NCI-H748 treated with DMSO at 0.1 percent for 48 hours (cell line): ENCODE results near the gene MDH1.
"Not testable (repeated sequence)": the region's sequence is repeated elsewhere in the genome, so short reads cannot be mapped to it uniquely, and the experiment has no call there.

Source experiments
- DNase-seq: peaks from one replicate; lab custom pipeline; 2025; lab: John Stamatoyannopoulos, UW

MDH1 gene

DNA sequence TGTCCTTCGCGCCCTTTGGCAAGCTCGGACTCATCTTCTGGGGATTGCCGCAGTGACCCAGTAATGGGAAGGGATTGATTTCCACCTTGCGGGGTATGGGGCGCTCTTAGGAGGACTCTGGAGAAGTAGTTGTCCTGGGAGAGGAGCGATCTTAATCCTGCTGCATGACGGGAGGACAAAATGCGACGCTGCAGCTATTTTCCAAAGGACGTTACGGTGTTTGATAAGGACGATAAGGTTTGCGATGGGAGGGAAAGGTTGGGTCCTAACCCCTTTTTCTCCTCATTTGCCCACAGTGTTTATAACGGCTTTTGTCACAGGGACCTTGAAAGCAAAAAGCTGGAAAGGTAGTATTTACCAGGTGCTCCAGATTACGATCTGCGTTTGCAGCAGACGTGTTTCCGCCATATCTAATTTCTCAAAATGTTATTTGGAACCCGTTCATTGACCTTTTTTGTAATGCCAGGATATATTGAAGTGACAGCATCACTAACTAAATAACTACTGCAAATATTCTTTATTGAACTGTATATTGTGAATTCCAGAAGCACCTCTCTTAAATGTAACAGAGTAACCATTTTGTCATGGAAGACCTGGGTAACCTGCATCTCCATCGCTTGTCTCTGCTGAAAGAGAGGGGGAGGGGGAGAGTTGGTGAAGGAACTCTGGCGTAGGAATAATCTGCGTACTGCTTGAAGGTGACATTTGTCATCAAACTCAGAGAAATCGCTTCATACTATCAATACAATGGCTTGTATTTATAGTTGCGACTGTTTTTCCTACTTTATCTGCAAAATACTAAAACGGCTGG is 590 bp downstream of the MDH1 start:
- DNase-seq = peak; percentile 3

DNA sequence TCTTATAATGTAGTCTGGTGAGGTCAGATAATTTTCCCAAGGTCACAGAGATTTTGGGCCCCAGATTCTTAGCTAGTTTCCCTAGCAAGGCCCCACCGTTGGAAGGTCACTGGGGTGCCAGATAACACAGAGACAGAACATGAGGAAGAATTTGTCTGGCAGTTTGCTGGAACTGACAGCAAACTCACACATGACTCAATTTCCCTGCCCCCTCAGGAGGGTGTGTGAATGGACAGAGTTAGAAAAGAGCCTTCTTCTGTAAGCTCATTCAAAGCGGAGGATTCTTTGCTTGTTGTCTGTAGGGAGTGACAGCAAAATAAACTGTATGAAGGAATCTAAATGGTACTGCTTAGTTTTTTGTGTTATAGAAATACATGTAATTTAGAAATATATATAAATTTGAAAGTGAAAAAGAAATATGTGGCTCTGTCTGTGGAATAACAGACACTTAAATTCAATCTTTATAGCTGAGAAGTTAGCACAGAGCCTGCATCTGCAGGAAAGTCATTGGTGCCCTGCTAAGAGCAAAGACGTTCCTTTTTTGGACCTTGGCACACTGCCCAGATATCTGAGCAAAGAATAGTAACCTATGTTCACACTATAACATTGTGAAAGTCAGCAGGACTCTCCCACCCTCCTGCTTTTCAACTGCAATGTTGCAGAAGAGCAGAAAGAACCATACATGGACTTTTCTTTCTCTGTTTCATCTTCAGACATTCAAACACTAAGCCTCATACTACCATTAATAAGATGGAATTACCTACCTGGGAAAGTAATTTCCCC is 2.1 kb downstream of the MDH1 start:
- DNase-seq = no peak

DNA sequence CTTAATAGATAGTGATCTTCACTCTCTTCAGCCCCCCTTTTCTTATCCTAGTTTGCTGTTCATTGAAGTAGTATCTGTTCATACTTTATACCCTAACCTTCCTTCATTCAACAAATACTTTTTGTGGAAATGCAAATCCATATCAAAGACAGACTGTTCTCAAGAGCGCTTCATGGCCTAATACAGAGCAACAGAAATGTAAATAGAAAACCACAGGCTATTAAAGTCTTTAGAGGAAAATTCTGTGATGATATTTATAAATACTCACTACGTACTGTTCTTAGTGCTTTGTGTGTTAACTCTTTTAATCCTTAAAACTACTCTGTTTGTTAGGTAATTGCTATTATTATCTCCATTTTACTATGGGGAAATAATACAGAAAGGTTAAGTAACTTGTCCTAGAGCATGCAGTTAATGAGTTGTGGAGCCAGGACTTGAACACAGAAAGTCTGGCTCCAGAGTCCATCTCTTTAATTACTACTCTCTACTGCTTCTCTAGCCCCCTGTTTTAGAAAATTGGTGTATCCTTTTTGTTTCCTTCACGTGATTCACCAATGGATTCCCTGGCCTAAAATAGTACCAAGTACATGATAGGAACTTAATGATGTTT is 2.9 kb downstream of the MDH1 start:
- no peak for DNase-seq

DNA sequence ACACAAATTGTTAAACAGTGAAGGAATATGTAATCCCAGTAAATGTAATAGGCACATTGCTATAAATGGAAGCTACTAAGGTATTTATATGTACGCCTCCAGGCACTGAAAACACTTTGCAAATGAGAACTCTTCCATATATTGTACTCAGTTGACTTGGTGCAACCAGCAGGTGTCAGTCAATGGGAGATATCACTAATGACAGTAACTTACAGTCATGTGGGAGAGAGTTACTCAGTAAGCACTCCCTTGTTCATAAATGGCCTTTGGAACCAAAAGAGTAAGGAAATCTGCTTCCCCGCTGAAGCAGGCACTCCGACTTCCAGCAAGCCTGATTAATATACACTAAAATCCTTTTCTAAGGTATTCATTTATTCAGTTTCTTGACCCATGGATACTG is 5.9 kb downstream of the MDH1 start:
- no peak for DNase-seq

DNA sequence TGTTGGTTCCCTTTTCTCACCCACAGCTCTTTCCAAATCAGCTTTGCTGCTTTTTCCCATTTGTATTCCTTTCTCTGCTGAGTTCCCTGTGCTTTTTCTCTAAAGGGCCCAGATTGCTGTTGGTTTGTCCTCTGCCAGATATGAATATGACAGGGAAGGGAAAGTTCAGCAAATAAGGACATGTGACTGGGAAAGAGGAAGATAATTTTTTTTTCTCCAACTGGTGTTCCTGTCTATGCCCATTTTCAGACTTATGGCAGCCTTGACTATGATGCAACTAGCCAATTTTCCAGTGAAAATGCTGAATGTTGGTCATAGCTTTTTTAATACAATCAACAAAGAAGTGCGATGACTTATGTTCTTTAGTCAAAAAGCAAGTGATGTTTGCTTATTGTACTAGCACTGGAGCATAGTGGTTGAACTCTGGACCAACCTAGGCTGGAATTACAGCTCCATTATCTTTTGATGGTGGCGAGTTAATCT is 7.7 kb downstream of the MDH1 start:
- no peak for DNase-seq

DNA sequence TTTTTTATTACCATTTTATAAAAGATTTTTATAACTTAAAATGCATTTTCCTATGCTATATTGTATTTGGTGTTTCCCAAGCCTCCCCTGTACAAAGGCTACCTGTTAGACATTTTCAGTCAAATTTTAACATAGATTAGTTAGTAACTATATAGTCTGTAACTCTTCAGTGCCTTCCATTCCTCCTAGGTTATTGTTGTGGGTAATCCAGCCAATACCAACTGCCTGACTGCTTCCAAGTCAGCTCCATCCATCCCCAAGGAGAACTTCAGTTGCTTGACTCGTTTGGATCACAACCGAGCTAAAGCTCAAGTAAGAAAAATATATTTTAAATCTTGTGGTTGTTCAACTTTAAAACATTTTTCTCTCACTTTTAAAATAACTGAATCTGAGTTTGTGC is 10.2 kb downstream of the MDH1 start:
- DNase-seq = no peak

DNA sequence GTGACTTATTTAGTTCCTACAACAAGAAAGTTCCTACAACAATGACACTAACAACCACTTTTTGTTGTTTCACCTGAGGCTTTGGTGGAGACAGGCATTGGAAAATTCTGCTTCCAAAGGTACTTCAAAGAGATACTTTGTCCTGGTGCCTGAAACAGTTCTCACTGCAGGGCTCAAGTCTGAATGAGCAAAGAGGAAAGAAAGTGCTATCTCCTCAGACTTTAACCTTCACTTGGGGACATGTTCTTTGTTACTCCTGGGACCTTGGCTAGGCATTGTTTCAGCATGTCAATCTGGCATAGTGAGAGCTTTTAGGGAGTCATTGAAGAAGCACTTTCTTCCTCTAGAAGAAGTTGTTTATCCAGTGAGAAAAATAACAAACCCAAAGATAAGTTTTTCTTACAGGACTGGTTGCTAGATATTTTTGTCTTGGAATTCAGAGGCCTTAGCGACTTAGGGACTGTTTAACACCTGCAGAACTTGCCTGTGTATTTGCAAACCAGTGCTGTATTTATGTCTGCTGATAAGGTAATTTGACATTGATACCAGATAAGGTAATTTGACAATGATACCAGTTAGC is 12.2 kb downstream of the MDH1 start:
- DNase-seq = no peak

DNA sequence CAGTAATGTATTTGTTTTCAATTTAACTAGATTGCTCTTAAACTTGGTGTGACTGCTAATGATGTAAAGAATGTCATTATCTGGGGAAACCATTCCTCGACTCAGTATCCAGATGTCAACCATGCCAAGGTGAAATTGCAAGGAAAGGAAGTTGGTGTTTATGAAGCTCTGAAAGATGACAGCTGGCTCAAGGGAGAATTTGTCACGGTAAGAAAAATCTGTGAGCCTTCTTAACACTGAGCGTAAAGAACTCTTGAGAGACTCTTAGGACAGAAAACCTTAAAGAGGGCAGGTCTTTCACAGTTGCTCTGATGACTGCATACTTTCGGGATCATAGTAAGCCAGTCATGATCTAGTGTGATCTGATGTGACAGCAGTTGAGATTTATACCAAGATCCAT is 15.9 kb downstream of the MDH1 start:
- DNase-seq = no peak

DNA sequence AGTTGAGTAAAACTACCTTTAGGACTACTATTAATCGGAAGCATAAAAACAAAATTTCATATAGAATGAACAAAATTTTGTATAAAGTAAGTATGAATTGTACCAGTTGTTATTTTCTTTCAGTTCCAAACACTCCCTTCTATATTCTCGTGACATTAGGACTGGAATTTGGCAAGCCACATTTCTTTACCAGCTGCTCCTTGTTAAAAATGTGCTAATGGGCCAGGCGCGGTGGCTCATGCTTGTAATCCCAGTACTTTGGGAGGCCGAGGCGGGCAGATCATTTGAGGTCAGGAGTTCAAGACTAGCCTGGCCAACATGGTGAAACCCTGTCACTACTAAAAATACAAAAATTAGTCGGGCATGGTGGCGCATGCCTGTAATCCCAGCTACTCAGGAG is 20.1 kb downstream of the MDH1 start:
- not testable (repeated sequence) for DNase-seq

DNA sequence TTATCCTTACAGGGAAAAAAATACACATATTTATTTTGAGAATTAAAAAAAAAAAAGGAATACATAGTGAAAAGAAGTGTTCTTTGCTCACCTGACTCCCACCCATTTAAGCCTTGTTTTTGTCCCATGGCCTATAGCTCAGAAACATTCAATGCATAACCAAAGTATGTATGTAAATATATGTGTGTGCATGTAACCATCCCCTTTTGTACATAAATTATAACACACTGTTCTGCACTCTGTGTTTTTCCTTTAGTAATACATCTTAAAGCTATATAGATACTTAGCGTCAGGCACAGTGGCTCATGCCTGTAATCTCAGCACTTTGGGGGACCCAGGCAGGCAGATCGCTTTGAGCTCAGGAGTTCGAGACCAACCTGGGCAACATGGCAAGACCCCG is 21.8 kb downstream of the MDH1 start:
- no peak for DNase-seq

DNA sequence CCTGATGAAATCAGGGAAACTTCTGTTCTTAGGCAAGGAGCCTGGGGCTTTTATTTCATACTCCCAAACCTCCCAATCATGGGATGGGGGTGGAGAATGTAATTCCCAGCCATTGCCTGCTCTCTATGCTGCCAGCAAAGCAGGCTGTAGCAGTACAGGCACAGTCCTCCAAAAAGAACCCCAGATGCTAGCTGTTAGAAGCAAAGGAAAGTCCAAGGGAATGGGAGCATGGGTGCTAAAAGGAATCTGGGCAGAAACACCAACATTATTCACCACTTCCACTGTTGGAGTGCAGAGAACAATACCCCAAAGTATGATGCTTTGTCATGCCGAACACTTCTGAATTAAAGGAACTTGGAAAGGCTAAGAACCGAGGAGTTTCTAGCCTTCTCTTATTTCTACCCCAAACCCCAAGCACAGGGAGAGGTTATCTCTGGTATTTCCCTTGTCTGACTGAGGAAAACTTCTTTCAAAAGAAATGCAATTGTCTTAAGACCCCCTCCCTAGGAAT is 24.7 kb downstream of the MDH1 start:
- no peak for DNase-seq

DNA sequence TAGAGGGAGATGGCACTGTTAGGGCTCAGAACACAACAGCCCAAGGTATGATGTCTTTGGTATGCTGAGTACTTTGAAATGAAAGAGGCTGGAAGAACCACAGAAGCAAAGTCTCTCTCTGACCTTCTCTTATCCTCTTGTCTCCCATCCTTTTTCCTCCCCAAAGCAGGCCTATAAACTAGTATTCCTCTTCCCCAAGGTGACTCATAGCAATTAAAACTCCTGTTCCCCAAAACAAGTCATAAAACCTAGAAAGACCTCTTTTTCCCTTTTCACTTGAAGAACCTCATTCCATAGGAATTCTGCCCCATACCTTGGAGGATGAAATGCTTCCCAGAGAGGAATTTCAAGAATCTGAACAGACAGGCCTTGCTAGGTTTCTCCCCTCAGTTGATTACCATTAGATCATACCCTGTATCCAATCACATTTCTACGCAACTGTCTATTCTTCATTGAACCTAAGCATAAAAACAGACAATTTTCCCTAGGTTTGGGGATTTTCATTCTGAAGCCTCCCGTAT is 25.7 kb downstream of the MDH1 start:
- DNase-seq = no peak

DNA sequence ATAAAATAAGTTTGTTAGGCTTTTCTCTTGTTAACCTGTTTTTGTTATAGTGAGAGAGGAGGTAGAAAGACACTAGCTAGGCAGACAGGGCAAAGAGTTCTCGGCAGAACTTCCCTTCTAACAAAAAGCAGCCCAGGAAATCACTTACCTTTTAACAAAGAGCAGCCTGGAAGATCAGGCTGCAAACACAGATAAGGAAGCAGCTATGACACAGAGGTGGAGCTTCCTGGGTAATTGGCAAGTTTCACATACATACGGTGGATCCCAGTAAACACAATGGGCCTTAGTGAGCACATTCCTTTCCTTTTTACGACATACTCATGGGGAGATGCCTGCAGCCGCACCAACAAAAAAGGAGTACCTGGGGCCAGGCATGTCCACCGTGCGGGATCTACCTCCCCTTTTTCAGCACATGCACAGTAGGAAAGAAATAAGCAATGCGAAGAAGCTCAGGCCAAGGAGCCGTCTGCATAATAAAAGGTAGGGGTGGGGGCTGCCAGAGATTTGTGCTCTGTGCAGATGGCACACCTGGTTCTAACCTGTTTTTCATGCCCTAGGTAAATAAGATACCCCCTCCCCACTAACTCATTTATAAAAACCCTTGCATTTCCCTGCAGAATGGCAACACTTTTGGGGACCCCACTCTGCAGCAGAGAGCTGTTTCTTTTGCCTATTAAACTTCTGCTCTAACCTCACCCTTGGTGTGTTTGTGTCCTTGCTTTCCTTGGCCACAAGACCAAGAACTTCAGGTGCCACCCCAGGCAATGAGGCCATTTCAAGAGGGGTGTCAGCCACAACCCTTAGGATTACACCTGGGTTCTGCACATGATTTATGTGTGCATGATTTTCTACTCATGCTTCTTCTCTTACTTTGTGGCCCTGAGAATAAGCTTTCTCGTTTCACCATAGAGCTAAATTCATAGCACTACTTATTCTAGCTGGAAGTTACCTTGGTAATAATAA is 26.5 kb downstream of the MDH1 start:
- no peak for DNase-seq

DNA sequence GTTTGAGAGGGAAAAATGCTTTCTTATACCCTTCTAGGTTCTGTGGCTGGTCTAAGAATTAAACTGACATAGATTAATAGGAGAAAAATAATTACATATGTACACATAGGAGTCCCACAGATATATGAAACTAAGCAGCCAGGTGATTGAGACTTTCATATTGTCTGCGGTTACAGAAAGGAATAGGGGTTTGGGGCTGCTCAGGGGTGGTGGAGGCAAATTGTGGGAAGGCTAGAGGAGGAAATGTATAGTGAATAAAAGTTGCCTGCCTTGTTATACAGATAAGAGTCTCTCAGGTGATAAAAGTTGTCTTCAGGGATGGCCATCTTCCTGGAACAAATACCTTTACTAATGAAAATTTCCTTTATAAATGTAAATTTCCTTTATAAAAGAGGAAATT is 28.6 kb downstream of the MDH1 start:
- no peak for DNase-seq

DNA sequence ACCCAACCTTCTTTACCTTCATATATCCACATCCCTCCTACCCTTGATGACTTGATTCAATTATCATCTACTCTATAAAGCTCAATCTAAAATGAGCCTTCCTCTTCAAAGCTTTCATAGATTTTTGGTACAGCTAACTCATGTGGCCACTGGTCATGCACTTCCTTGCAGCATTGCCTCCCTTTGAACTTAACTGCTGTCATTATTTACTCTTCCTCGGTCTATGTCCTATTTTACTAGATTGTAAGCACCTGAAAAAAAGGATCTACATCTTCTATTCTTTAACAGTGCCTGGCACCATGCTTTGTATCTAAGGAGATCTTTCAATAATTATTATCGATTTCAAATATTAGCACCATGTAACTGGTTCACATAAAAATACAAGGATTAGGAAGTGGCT is 30.6 kb downstream of the MDH1 start:
- DNase-seq = no peak

DNA sequence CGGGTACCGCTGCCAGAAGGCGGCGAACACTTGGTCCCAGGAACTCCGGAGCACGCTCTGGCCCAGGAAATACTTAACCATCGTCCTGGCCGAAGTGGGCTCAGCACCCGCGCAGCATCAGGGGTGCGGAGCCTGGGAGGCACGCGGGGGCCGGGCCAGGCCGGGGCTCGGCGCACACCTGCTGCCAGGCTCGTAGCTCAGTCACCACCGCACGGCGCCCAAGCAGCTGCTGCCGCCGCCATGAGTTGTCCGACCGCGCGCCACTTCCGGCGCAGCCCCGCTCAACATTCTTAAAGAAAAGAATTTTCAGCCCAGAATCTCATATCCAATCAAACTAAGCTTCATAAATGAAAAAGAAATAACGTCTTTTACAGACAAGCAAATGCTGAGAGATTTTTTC is 34.0 kb downstream of the MDH1 start:
- no peak for DNase-seq

DNA sequence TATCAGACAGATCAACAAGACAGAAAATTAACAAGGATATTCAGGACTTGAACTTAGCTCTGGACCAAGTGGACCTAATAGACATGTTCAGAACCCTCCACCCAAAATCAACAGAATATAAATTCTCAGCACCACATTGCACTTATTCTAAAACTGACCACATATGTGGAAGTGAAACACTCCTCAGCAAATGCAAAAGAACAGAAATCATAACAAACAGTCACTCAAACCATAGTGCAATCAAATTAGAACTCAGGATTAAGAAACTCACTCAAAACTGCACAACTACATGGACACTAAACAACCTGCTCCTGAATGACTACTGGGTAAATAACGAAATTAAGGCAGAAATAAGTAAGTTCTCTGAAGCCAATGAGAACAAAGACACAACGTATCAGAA is 35.0 kb downstream of the MDH1 start:
- DNase-seq = not testable (repeated sequence)

DNA sequence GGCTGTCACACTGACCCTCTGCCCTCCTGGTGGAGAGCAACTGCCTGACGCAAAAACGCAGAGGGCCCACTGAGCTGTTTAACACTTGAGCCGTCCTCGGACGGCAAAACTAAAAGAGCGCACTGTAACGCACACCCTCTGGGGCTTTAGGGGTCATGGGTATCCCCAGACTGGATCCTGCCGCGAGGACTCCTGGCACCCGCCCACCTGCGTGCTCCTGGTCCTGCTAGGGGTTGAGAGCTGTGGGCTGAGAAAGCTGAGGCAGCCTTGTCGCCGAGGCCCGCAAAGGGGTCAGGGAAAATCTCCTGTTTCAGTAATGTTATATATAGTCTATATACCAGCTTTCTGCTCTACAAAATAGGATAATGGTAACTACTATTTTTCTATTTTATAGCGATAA is 39.1 kb downstream of the MDH1 start:
- DNase-seq = no peak

DNA sequence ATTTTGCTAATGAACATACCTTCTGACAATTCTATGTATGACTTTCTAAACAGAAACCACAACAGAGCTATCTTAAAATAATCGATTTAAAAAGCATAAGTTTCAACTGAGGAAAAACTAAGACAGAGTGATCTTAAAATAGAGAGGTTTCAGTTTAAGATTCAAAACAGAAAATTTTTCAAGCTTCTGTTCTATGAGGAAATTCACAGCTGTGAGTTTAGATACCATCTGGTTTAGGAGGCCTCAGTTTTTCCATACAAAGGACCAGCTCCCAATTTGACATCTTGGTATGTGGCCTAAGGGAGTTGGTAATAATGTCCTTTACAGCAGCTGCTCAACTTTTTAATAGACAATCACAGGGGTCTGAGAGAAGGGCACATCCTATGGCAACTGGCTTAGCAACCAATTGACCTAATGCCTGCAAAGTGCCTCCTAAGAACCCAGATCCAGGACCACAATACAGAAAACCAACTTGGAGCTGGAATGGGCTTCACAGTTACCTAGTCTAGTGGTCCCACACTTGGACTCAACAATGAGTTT is 39.7 kb downstream of the MDH1 start:
- no peak for DNase-seq

DNA sequence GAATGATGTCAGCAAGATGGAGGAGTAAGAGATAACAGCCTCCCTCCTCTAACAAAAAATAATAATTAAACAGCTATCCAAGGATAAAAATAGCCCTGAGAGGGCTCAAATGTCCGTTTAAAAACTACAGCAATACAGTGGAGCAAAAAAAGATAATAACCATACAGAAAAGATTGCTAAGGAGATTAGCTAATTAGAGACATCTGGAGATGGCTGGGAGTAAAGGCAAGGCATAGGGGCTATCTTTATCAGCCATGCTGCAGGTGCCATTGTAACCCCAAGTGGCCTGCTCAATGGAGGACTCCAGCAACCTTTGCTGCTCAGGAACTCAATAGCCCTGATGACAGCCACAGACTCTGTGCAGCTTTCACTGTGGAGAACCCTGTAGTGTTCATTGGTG is 42.7 kb downstream of the MDH1 start:
- DNase-seq = no peak

DNA sequence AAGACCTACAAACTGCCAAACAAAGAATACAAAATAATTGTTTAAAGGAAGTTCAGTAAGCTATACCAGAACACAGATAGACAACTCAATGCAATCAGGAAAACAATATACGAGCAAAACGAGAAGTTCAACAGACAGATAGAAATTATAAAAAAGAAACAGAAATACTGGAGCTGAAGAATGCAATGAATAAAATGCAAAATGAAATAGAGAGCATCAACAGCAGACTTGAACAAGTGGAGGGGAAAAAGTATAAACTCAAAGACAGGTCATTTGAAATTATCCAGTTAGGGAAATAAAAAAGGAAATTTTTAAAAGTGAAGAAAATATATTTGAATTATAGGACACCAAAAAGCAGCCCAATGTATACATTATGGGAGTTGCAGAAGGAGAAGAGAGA is 43.6 kb downstream of the MDH1 start:
- DNase-seq = no peak
